NB4 (cell line): Measurements from ENCODE around the gene NRXN3.

Experiments used
- DNase-seq: peaks from one replicate; pipeline ENCODE4 v3.0.0; 2010; ENCODE audit warnings: low read depth
- H3K4me3 ChIP-seq: one replicate; pipeline ENCODE4 v1.5.1; 2011; ENCODE audit warnings: mild to moderate bottlenecking, low read depth, low read length, moderate library complexity
- MYC ChIP-seq: IDR thresholded peaks from 2 replicates; pipeline ENCODE4 v1.6.1; 2011; ENCODE audit warnings: low read depth, low read length
- POLR2A ChIP-seq: IDR thresholded peaks from 2 replicates; pipeline ENCODE4 v1.6.1; 2011; ENCODE audit warnings: mild to moderate bottlenecking; ENCODE audit not compliant: insufficient read length; ENCODE audit errors: extremely low read depth
- TF ChIP-seq, protein P1 (sequence below): IDR thresholded peaks from 2 replicates; pipeline ENCODE4 v1.6.1; 2011; ENCODE audit warnings: low read depth, low read length
- TF ChIP-seq, protein P2 (sequence below): IDR thresholded peaks from one replicate; pipeline ENCODE4 v1.5.1; 2012; ENCODE audit warnings: low read depth, low read length

The NRXN3 gene

DNA sequence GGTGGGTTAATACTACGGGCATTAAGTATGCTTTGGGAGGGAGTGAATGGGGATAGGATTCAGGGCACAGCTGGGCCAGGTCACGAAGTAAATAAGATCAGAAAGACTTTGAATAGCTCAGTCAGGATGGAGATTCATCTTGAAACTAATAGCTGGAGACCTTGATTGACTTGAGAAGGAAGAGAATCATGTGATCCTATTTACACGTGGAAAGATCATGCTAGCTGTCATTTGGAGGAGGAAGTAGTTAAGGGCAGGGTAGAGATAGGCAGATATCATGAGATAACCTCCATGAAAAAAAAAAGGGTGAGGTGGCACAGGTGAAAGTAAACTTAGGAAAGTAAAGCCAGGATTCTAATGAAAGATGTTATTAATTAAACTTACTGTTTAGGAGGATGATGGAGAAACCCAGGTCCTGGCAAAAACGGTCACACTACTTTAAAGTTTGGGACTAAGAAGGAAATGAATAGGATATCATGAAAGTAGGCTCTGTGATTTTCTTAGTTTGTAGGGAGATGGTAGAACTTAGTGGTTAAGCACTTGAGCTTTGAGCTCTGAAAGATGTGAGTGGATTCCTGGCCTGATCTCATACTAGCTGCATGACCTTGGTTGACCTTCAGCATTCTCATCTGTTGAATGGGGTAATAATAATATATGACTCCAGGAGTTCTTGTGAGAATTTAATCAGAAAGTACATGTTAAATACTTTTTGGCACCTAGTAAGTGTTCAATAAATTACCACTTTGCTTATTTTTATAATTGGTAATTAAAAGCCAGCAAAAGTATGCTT lies 439.0 kb downstream of the NRXN3 start:
- DNase-seq, result no peak
- no peak overlapping the region for H3K4me3 ChIP-seq
- TF ChIP-seq, protein P1, sequence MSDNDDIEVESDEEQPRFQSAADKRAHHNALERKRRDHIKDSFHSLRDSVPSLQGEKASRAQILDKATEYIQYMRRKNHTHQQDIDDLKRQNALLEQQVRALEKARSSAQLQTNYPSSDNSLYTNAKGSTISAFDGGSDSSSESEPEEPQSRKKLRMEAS, result no peak
- no peak for TF ChIP-seq POLR2A
- no peak for TF ChIP-seq MYC
- TF ChIP-seq, protein P2, sequence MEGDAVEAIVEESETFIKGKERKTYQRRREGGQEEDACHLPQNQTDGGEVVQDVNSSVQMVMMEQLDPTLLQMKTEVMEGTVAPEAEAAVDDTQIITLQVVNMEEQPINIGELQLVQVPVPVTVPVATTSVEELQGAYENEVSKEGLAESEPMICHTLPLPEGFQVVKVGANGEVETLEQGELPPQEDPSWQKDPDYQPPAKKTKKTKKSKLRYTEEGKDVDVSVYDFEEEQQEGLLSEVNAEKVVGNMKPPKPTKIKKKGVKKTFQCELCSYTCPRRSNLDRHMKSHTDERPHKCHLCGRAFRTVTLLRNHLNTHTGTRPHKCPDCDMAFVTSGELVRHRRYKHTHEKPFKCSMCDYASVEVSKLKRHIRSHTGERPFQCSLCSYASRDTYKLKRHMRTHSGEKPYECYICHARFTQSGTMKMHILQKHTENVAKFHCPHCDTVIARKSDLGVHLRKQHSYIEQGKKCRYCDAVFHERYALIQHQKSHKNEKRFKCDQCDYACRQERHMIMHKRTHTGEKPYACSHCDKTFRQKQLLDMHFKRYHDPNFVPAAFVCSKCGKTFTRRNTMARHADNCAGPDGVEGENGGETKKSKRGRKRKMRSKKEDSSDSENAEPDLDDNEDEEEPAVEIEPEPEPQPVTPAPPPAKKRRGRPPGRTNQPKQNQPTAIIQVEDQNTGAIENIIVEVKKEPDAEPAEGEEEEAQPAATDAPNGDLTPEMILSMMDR, result no peak

DNA sequence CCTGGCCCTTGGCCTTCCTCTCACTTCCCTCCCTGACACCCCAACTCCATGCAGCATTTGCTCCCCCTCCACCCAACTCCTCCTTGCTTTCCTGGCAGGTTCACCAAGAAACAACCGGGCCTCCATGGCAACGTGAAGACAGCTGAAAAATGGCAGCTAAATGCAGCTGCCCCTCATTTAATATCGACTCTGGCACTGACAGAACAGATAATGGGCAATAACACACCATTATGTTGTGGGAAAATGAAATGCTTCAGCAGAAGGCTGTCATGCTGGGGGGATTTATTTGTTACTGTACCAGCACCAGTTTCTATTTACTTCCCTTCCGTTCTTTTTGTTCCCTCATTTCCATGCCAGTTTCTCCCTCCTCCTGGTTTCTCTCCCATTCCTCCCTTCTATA lies 440.8 kb downstream of the NRXN3 start:
- TF ChIP-seq, protein P2, result no peak
- TF ChIP-seq, protein P1, result no peak
- TF ChIP-seq MYC, result no peak
- TF ChIP-seq POLR2A, result no peak
- no peak overlapping the region for H3K4me3 ChIP-seq
- no peak for DNase-seq

DNA sequence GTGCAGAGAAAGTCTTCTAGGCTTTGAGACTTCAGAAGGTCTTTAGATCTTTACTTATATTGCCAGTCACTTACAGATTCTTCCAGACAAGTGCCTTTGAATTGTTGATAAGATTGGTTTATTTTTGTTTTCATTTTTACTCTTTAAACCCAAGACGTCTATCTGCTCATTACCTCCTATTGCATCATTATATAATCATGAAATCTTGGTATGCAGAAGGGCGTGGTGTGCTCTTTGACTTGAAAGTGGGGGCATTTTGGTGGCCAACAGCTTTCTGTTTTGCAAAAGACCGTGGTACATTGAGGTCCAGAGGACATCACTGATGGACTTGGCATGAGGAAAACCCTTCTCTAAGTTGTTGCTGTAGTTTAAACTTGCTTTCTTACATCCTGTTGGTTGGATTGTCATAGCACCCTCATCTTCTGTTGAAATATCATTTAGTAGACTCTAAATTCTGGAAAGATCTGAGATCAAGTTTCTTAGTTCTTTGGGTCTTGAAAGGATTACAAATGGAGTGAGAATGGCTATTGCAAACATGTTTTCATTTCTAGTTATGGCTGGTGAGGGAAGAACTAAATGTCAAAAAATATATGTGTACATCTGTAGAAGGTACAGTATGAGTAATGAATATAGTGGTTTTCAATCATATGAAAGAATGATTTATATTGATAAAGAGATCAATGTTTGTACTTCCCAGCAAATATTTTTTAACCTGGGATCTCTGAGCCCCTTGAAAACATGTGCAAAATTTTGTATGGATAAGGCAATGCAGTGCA lies 441.8 kb downstream of the NRXN3 start:
- H3K4me3 ChIP-seq, result no peak overlapping the region
- no peak for DNase-seq
- TF ChIP-seq POLR2A (no peak), MYC (no peak)
- TF ChIP-seq, protein P1, result no peak
- TF ChIP-seq, protein P2, result no peak

DNA sequence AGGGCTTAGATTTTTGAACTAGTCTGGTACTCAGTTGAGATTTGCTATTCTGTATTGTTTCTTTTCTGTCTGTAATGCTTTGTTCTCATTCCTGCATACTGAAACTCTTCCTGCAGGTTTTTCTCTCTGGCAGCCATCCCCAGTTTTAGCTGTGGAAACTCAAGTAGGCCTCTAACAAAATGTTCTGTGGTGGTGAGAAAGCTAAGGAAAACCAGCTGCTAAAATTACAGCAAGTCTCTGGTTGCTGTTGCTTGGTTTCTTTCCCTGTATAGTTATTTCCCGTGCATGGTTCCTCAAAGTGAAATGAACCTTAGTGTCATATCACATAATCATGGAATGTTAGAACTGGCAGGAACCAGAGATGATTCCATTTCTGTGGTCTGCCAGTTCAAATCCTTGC lies 442.5 kb downstream of the NRXN3 start:
- DNase-seq, result no peak
- H3K4me3 ChIP-seq, result no peak overlapping the region
- TF ChIP-seq, protein P2, result no peak
- TF ChIP-seq POLR2A, result no peak
- TF ChIP-seq, protein P1, result no peak
- no peak for TF ChIP-seq MYC

DNA sequence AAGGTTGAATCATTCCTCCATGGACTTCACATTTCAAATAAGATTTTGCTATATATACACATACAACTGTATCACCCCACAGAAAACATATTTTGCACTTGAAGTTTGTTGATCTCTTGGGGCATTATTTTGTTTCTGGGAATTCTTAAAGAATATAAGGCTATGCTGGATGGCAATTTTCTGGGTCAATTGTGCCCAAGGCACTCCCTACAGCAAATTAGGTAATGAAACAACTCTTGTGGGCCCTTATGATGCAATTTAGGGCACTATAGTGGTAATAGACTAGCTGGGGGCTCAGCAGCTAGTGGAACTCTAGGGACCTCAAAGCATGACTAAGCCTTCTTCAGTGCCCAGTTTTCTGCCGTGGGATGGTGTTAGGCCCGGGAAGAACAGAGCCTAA lies 444.4 kb downstream of the NRXN3 start:
- TF ChIP-seq MYC, result no peak
- TF ChIP-seq, protein P2, result no peak
- TF ChIP-seq, protein P1, result no peak
- no peak for TF ChIP-seq POLR2A
- H3K4me3 ChIP-seq, result no peak overlapping the region
- no peak for DNase-seq
